Fibroblast of mammary gland (primary cell): ENCODE results near the gene VEZT.

ENCODE experiments used
- DNase-seq: peaks from one replicate; pipeline ENCODE4 v3.0.0-alpha.2; 2010; ENCODE audit warnings: low read depth
- H3K4me3 ChIP-seq: 2 replicates; pipeline ENCODE4 v1.5.1; 2011; ENCODE audit warnings: low read depth, mild to moderate bottlenecking, low read length, moderate library complexity; ENCODE audit not compliant: control insufficient read depth
- CTCF ChIP-seq: conservative IDR thresholded peaks from 2 replicates; pipeline ENCODE4 v1.5.1; 2011; ENCODE audit warnings: low read depth, low read length, inconsistent platforms; ENCODE audit not compliant: control insufficient read depth, insufficient read depth

Gene VEZT

GRCh38 chr12:95179011-95179410 lies 38.6 kb upstream of the VEZT start:
- no peak overlapping the region for H3K4me3 ChIP-seq
- no peak for TF ChIP-seq CTCF
- no peak for DNase-seq

GRCh38 chr12:95181103-95181502 lies 36.5 kb upstream of the VEZT start:
- no peak overlapping the region for H3K4me3 ChIP-seq
- TF ChIP-seq CTCF, result no peak
- no peak for DNase-seq

- no peak overlapping the region for H3K4me3 ChIP-seq
- no peak for TF ChIP-seq CTCF
- peak; percentile 73 for DNase-seq
Observed at GRCh38 chr12:95182868-95183415, 34.7 kb upstream of the VEZT start.

GRCh38 chr12:95184121-95184520 lies 33.5 kb upstream of the VEZT start:
- H3K4me3 ChIP-seq, result no peak overlapping the region
- TF ChIP-seq CTCF, result no peak
- no peak for DNase-seq

GRCh38 chr12:95185072-95185471 lies 32.5 kb upstream of the VEZT start:
- no peak overlapping the region for H3K4me3 ChIP-seq
- DNase-seq, result no peak
- TF ChIP-seq CTCF, result no peak

- DNase-seq, result no peak
- H3K4me3 ChIP-seq, result no peak overlapping the region
- TF ChIP-seq CTCF, result no peak
Observed at GRCh38 chr12:95185854-95186253, 31.8 kb upstream of the VEZT start.

GRCh38 chr12:95187865-95188415 lies 29.7 kb upstream of the VEZT start:
- no peak for DNase-seq
- no peak overlapping the region for H3K4me3 ChIP-seq
- TF ChIP-seq CTCF, result no peak
